Tibial nerve (tissue), 4 donors: Measurements from ENCODE around the gene RIPK1. TPM values are rescaled to one million over a fixed set of nuclear protein-coding genes. Genes with fewer than 3 reads are reported as not detected.
"Not testable (repeated sequence)": the region's sequence is repeated elsewhere in the genome, so short reads cannot be mapped to it uniquely, and the experiment has no call there.

Experiments
- DNase-seq, 2 donors: peaks; one replicate each; pipeline ENCODE4 v3.0.0-alpha.2; 2019; ENCODE audit warnings: low spot score in 2 of 2
- H3K27ac ChIP-seq, 4 donors: fragments of 200-600 bp; sonication (generic) in 3 of 4; one replicate each; pipeline ENCODE4 v1.5.1; 2017 to 2019; ENCODE audit warnings: mild to moderate bottlenecking in 1 of 4
- H3K27me3 ChIP-seq, 2 donors: fragments of 200-600 bp; sonication (generic) in 1 of 2; one replicate each; pipeline versions ENCODE4 v1.5.1 to v1.6.0; 2017 to 2019
- H3K36me3 ChIP-seq, 3 donors: fragments of 200-600 bp; sonication (generic); one replicate each; pipeline ENCODE4 v1.5.1; 2018 to 2019
- H3K4me1 ChIP-seq, 4 donors: fragments of 200-600 bp; sonication (generic) in 3 of 4; one replicate each; pipeline ENCODE4 v1.5.1; 2017 to 2019
- H3K4me3 ChIP-seq, 4 donors: fragments of 200-600 bp; sonication (generic) in 3 of 4; one replicate each; pipeline ENCODE4 v1.5.1; 2017 to 2019; ENCODE audit warnings: mild to moderate bottlenecking in 1 of 4, moderate library complexity in 1 of 4
- H3K9me3 ChIP-seq, 4 donors: fragments of 200-600 bp; sonication (generic) in 3 of 4; one replicate each; pipeline ENCODE4 v1.5.1; 2017 to 2019
- CTCF ChIP-seq, 5 experiments: fragments of 200-600 bp in 3 of 5; fragments of 450-650 bp in 2 of 5; sonication (generic) in 3 of 5; IDR thresholded peaks; one replicate each; pipeline ENCODE4 v1.5.1; 2016 to 2019; ENCODE audit warnings: antibody characterized with exemption in 5 of 5, mild to moderate bottlenecking in 3 of 5, moderate library complexity in 2 of 5
- EP300 ChIP-seq, 2 donors: sonication (generic); formaldehyde crosslinking; IDR thresholded peaks; one replicate each; pipeline ENCODE4 v1.6.1; 2017; ENCODE audit warnings: antibody characterized with exemption in 2 of 2, mild to moderate bottlenecking in 1 of 2
- POLR2A ChIP-seq, 2 donors: fragments of 450-650 bp; IDR thresholded peaks; one replicate each; pipeline ENCODE4 v1.6.1; 2017; ENCODE audit warnings: antibody characterized with exemption in 2 of 2, mild to moderate bottlenecking in 2 of 2, moderate library complexity in 2 of 2
- WGBS, 2 donors: methylation state at CpG; one replicate each; pipeline ENCODE4 v1.1.5; 2018; 5-methylcytosine and 5-hydroxymethylcytosine counted together
- total RNA-seq, 4 donors: library from RNA; depleted of rRNA; stranded (reverse); fragments of >200 nt; gene quantifications; one replicate each; pipeline ENCODE4 v1.1.0, GENCODE V29; 2016

The RIPK1 gene
- total RNA-seq, 4 donors from 2014 or later = 20.1 to 22.6 (median 21.2) TPM

GRCh38 chr6:3151691-3152090 lies 83.4 kb downstream of the RIPK1 start:
- WGBS, 2 donors = 82 to 86% methylated on average over 5 of the region's 5 CpGs
- Histone ChIP-seq H3K27ac (no peak overlapping the region), H3K4me3 (no peak overlapping the region), H3K9me3 (no peaks in the 10 kb centered on the region), H3K36me3 (peaks cover 0 to 66% (median 0%) of the 10 kb centered on the region in 3 donors), H3K27me3 (no peaks in the 10 kb centered on the region), H3K4me1 (peaks cover 0 to 12% (median 0%) of the 10 kb centered on the region in 4 donors)
- TF ChIP-seq CTCF (IDR thresholded peaks at IDR 0.05) (no peak), POLR2A (IDR thresholded peaks at IDR 0.05) (no peak), EP300 (IDR thresholded peaks at IDR 0.05) (no peak)
- DNase-seq = no peak

- H3K36me3 ChIP-seq = peaks cover 0 to 57% (median 0%) of the 10 kb centered on the region in 3 donors
- no peak overlapping the region for H3K27ac ChIP-seq
- no peak overlapping the region for H3K4me3 ChIP-seq
- peaks cover 0 to 12% (median 0%) of the 10 kb centered on the region in 4 donors for H3K4me1 ChIP-seq
- TF ChIP-seq POLR2A (IDR thresholded peaks at IDR 0.05) (no peak), EP300 (IDR thresholded peaks at IDR 0.05) (no peak), CTCF (IDR thresholded peaks at IDR 0.05) (no peak)
- H3K9me3 ChIP-seq = no peaks in the 10 kb centered on the region
- no peaks in the 10 kb centered on the region for H3K27me3 ChIP-seq
- DNase-seq = no peak
- WGBS, 2 donors = 89 to 94% methylated on average over 3 of the region's 3 CpGs
Observed at GRCh38 chr6:3152689-3153088, 84.4 kb downstream of the RIPK1 start.

GRCh38 chr6:3155416-3155815 lies 87.1 kb downstream of the RIPK1 start:
- H3K4me3 ChIP-seq, H3K27me3 ChIP-seq, H3K9me3 ChIP-seq, DNase-seq: not testable (repeated sequence)
- WGBS, 2 donors = 78 to 85% methylated on average over 6 of the region's 6 CpGs
- peaks cover 0 to 30% (median 0%) of the 10 kb centered on the region in 3 donors for H3K36me3 ChIP-seq
- H3K4me1 ChIP-seq = peaks cover 0 to 32% (median 0%) of the 10 kb centered on the region in 4 donors
- peak overlapping the region in 2 of 4 donors; percentile 5 to 61 for H3K27ac ChIP-seq

- DNase-seq, H3K9me3 ChIP-seq, H3K27me3 ChIP-seq: not testable (repeated sequence)
- Histone ChIP-seq H3K27ac (peak overlapping the region; percentile 97 to 100 (median 100)), H3K36me3 (peaks cover 0 to 28% (median 0%) of the 10 kb centered on the region in 3 donors), H3K4me1 (peaks cover 0 to 35% (median 0%) of the 10 kb centered on the region in 4 donors), H3K4me3 (peak overlapping the region; percentile 73 to 98 (median 86))
- 7% methylated on average over 17 to 24 of the region's 32 CpGs for WGBS, 2 donors
Observed at GRCh38 chr6:3156184-3157130, 88.2 kb downstream of the RIPK1 start.

GRCh38 chr6:3157131-3157933 lies 89.0 kb downstream of the RIPK1 start, which contains the start of gene TUBB2A:
TUBB2A (minus strand) TSS chr6:3157544; CDS start chr6:3157463, 81 bp downstream.
- WGBS, 2 donors = 0% methylated on average over 10 to 71 of the region's 95 CpGs
- peak within 1 kb of the TSS; percentile 97 to 100 (median 100) for H3K27ac ChIP-seq
- peaks cover 0 to 42% (median 0%) of the 10 kb centered on the region in 4 donors for H3K4me1 ChIP-seq
- H3K36me3 ChIP-seq = peaks cover 0 to 23% (median 0%) of the 10 kb centered on the region in 3 donors
- peak; percentile 82 for DNase-seq
- peak within 1 kb of the TSS; percentile 73 to 98 (median 86) for H3K4me3 ChIP-seq
- H3K9me3 ChIP-seq = no peaks in the 10 kb centered on the region
- TF ChIP-seq CTCF (IDR thresholded peaks at IDR 0.05) (peak; percentile 55 to 90 (median 73)), POLR2A (IDR thresholded peaks at IDR 0.05) (peak; percentile 97 to 99), EP300 (IDR thresholded peaks at IDR 0.05) (peak in 1 of 2 donors; percentile 97)
- no peaks in the 10 kb centered on the region for H3K27me3 ChIP-seq
